NCI-H526 treated with DMSO at 0.1 percent for 48 hours (cell line): ENCODE results near the gene S1PR3.

Source experiments
- DNase-seq: peaks from one replicate; lab custom pipeline; 2025; lab: John Stamatoyannopoulos, UW

S1PR3 gene

DNA sequence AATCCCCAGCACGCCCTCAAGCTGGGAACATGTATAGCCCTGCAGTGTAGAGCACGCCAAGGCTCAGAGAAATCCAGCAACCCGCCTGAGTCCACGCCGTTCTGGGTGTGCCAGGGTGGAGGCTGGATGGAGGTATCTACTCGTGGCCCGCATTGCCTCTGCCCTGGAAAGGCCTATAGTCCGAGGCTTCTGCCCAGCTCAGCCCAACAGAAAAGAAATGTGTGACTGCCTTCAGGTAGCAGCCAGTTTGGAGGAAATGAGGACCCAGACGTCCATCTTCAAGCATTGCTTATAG is 18.2 kb downstream of the S1PR3 start:
- no peak for DNase-seq

DNA sequence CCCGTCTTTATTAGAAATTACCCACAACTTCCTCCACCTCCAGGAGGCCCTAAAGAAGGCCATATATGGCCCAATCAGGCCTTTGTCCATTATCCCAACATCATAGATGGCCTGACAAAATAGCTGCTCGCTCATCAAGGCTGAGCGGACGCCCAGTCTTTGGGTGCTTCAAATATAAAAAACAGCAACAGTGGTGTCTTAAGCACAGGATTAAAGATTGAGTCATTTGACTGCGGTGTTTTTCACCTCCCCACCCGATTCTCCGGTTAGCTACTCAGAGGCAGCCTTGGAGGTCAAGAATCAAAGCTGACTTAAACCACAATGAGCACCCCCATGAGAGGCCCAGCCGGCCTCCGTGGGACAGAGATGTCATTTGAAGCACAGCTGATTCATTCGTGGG is 18.8 kb downstream of the S1PR3 start:
- DNase-seq: no peak

DNA sequence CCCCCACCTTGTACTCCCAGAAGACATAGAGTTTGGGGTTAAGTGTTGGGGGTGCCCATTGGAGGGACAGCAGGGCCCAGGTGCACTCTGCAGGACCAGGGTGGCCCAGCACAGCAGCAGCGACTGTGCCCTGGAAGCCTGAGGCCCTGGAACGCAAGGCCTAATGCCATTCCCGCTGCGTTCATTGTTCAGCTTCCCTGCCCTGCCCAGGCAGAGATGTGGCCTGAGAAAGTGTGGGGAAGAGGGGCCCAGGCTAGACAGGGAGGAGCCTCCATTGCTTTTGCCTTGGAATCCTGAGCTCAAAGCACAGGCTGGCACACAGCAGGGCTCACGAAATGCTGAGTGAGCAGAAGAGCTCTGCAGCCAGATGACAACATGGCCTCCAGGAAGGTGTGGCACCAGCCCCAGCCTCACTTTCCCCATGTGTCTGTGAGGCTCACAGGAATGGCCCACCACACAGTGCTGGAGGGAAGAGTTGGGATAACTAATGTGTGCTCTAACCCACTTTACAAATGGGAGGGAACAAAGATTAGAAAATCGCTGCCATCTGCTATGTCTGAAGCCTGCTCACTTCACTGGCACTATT is 19.4 kb downstream of the S1PR3 start:
- DNase-seq: no peak

DNA sequence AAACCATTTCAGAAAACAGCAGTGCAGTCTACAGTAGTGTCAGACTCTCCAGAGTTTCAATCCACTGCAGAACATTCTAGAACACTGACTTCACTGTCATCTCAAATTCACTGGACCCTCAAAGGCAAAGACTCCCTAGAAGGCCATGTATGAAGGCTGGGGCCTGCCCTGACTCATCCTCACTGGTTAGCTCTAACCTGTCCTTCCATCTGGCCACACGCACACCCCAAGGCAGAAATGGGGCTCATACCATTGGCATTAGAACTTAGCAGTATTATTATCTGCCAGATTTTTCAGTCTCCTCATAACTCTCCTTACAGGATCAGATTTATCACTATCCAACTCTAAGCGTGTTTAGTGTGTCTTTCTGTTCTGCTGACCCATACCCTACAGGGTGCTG is 20.4 kb downstream of the S1PR3 start:
- no peak for DNase-seq

DNA sequence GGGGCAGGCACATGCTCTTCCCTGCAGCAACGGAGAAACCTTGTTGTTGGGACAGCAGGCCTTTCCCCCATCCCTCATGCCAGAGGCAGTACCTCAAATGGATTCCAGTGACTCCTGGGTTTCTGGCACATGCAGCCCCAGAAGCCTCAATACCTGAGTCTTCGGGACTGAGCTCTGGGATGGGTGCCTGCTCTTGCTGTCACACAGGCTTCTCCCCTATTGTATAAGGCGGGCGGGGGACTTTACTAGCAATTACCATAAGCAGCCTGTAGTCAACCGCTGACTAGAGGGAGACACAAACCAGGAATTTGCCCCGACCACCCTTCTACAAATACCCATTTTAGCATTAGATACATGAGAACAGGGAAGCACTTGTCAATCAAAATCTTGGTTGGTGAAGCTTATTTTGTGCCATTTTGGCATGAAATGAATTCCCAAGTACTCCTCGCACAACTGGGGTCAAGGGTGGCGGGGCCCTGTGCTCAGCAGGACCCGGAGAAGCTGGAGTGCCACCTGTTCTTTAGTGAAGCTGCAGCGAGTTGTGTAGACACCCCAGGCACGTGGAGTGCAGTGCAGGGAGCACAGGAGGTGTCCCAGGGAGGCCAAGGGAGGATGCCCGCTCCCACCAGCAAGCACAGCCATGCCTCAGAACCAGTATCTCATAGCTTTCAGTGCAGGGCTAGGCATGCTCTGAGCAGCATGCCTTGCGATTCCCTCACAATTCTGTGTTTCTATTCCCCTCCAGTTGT is 21.2 kb downstream of the S1PR3 start:
- no peak for DNase-seq

DNA sequence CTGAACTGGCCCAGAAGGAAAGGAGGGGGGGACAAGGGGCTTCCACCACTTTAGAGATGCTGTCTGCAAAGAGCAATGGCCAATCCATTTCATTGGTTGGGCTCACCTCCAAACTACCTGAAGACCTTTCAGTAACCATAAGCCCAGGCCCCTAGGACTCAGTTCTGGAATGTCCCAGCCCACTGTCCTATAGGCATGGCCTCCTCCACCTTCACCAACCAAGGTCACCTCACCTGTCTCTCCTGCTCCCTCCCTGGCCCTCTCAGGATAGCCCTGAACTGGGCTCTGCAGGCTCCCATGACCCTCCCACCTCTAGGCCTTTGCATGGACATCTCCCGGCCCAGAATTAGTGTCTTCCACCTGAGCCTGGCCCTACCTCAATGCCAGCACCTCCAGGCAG is 22.4 kb downstream of the S1PR3 start:
- DNase-seq: no peak

DNA sequence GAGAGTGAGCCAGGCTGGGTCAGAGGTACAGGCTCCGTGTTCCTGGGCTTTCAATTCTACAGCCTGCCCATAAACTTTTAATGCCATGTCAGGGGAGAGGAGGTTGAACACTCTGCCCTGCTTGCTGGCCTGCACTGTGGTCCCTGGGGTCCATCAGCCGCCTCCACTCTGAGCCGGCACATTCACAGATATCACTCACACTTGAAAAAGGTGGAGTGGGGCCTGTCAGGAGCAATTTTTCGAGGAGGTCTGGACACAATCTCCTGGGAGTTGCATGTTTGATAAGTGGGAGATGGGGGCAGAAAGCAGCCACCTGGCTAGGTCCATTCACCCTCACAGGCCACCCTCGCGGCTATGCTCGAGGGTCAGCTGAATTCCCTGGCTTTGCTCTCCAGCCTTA is 22.9 kb downstream of the S1PR3 start:
- DNase-seq: no peak

DNA sequence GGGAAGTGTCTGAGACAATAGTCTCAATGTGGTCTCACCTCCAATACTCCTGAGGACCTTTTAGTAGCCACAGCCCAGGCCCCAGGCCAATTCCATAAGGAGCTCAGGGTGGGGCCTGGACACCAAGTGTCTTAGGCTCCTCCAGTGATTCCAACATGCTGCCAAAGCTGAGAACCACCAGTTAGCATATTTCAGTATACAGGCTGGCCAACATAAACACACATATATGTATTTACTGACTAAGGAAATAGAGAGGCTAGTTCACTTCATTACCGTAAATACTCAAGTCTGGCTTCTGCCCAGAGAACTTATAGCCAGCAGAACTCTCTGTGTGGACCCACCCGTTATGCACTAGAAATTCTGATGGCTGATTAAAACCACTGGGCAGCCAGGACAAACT is 24.1 kb downstream of the S1PR3 start:
- DNase-seq: no peak

DNA sequence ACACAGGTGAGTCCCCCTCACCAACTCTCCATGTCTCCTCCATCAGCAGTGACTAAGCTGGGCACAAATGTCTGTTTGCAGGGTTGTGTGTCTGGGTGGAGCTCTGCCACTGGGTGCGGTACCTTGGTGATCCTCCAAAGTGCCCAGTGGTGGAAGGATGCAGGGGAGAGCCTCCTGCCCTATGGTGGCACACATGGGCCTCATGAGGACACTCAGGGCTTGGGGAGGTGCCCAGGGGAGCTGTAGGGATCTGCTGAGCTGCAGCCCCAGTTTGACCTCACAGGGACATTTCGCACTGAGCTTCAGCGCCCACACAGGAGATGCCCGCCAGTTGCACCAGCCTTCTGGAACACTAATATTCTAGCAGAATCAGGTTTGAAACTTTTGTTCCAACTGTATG is 29.5 kb downstream of the S1PR3 start:
- DNase-seq: no peak

DNA sequence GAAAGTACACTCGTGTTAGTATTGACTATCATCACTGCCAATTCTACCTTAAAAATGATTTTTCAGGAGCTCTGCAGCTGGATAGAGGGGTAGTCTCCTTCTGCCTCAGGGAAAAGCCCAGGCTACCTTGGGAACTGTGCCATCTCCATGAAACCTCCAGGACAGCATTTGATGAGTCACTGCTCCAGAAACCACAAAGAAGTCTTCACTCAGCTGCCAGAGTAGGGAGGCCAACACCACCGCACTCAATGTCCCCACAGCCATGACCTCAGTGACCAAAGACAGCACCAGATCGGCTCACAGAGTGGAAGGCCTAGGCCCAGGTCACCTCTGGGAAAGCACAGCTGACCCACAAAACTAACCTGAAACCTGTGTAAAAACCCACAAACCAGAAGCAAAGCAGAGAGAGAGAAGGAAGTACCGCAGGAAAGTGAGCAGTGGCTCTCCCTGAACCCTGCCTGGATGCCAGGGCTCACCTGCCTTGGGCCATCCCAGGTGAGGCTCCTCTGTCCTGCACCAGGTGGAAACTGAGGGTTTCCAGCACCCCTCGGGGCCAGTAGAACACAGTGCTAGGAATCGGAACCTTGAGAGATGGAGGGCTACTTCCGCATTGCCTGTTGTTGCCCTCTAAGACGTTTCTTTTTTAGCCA is 30.0 kb downstream of the S1PR3 start:
- no peak for DNase-seq

DNA sequence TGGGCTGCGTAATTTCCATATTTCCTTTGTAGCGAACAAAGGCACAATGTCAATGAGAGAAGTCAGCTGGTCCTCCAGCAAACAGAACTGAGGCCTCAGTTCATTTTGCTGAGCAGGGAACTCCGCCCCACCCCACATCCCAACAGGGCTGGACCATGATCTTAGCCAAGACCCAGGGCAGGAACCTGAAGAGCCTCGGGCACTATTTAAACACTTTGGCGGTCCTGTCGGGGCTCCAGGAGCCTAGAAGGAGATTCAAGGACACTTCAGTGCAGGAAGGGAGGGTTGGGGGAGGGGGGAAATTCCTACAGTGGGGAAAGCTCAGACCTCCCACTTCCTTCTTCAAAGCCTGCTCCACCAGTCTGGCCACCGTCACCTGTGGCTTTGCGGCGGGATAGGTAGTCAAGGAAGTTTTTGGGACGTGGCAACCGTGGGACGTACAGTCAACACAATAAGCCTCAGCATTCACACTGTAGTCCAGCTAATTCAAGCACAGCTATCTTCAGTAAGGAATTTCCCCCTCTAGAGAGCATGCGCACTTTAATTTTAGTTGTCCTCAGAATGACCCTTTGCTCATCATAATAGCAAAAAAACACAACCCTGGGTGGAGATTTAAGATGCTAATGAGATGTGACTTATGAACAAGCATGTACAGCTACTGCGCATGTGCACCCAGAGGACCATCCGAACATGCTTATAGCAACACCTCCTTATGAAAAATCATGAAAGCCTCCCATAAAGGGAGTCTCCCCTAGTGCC is 30.9 kb downstream of the S1PR3 start:
- DNase-seq: no peak

DNA sequence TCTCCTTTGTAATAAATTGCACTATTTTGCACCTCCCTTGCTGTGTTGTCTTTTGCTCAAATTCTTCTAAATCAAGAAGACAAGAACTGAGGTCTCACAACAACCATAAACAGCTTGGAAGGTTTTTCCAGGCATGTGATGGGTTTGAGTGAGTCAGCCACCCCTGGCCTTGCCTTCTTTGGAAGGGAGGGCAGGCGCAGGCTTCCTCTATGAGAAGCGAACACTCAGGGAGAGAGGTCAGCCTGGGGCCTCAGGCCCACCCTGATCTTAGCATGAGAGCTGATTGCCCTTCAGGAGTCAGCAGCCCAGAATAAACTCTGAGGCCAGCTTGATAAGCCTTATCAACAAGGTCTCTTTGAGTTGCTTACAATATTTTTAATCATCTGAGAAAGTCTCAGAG is 31.6 kb downstream of the S1PR3 start:
- no peak for DNase-seq

DNA sequence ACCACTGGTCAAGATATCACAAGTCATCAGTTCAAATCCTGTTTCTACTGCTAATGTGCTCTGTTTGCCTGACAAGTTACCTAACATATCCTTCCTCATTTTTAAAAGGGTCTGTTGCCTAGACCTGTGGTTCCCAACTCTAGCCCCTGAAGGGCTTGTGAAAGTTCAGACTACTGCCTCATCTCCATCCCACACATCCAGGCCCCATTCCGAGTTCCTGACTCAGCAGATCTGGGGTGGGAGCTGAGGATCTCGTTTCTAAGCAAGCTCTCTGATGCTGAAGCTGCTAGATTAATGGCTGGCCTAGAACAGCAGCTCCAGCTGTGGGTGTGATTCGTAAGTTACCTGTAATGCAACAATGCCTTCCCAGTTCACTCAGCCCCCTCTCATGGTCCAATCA is 32.5 kb downstream of the S1PR3 start:
- DNase-seq: no peak

DNA sequence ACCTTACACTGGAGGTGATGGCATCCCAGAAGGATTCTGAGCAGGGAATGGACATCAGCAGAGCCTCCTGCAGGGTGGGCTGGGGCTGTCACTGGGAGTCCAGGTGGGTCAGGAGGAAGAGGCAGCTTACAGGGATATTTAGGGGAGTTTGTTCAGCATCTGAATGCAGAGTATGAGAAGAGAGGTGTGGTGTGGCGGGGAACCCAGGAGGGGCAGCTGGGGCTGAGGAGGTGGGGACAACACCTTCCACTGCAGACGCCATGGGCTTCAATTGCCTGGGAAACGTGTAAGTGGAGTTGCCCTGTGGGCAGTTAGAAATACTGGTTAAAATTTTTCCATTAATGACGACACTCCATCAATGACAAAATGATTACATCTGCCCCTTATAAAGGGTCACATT is 33.5 kb downstream of the S1PR3 start:
- DNase-seq: no peak

DNA sequence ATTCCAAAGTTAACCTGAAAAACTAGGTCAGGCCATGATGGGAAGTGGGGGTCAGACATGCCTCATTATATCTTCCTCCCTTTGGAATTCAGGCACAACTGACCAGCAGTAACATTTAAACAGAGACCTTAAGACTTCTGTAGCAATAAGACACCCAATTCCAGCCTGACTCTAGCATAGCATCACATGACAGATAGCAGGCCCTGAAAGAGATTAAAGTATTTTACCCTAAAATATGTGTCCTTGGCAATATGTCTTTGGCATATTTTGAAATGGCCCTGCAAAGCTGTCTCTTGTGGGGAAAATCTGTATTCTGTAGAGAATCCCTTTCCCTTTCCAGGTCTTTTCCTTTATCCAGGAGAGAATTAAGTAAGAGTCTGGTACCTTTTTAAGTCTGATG is 34.3 kb downstream of the S1PR3 start:
- no peak for DNase-seq

DNA sequence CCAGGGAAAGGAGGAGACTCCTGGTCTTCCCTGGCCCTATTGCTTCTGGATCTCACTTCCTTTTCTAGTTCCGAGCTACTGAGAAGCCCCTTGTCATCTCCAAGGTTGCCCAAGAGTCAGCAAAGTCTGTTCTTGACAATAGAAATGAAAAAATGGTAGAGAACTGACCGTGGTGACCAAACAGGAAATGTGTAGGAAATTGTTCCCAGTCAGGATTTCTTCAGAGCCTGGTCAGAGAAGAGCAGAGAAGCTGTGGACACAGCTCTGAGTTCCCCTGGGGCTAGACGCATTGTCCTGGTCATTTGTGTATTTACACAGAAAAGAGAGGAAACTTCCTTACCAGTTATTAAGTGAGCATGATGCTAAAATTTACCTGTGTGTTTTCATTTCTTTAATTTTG is 35.6 kb downstream of the S1PR3 start:
- no peak for DNase-seq

DNA sequence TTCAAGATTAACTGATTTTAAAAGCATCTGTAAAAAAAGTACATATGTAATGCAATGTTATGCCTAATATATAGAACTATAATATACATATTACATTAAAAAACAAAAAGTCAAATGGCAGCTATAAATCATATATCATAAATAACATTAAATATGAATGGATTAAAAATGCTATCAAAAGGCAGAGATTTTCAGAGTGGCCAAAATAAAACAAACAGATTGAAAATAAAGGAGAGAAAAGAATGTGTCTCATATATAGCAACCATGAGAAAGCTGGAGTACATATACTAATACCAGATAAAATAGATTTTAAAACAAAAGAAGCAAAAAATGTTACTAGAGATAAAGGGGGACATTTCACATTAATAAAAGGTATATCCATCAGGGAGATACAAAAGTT is 38.5 kb downstream of the S1PR3 start:
- no peak for DNase-seq

DNA sequence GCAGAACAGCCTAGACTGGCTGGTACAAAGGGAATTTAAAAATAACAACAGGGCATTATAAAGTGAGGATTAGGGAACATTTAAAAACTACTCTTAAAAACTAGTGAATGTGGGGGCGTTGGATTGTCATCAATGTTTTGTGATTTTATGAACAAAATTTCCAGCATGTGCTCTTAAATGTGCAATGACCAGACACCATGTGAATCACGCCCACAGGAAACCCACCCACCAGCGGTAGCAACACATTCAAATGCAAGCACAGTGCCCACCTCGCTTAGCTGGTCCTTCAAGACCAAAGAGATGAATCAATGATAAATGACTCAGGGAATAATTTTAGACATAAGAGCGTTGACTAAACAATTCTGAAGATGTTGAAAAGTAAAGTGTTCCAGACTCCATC is 40.9 kb downstream of the S1PR3 start:
- DNase-seq: no peak

DNA sequence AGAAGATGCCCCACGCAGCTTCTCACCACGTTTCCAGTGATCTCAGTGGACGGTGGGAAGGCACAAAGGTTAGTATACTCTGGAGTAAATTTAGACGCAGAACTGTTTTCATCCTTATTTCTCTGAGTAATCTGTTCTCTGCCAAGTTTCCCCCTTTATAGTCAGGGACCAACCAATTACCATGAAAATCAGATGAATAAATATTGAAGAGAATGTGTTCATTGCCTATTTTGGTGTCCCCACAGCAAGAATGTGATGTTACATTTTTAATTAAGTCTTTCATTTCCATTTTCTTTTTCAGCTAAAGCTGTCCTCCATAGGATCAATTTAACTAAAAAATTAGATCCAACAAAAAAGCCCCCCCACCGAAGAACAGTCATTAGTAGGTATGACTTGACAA is 41.4 kb downstream of the S1PR3 start:
- no peak for DNase-seq

DNA sequence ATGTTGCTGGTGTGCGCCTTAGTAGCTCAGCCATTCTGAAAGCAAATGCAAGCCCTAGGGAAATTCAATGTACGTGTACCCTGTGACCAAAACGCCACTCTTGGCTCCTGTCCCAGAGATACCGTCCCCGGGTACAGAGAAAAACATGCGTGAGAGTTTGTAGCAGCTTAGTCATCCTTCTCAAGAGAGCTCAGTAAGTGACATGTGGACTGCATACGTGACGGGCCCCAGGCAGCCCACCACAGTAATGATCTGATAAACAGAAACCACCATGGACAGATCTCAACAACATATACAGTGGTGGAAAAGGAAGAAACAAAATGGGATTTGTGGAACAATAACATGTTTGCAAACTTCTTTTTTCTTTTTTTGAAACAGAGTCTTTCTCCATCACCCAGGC is 45.1 kb downstream of the S1PR3 start:
- DNase-seq: no peak

DNA sequence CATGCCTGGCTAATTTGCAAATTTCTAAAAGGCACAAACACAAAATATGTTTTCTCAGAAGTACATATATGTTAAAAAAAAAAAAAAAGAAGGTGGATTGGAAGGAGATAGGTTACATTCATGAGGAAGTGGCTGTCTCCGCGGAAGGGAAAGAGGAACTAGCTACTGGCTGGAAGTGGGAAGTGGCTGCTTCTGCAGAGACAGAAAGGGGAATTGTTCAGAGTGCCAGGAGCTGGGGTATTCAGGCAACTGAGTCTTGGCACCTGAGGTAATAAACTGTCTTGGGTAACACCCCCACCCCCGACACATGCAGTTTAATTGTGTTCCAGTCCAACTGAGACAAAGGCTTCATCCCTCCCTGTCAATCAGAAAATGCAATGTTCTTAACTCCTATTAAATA is 45.6 kb downstream of the S1PR3 start:
- no peak for DNase-seq

DNA sequence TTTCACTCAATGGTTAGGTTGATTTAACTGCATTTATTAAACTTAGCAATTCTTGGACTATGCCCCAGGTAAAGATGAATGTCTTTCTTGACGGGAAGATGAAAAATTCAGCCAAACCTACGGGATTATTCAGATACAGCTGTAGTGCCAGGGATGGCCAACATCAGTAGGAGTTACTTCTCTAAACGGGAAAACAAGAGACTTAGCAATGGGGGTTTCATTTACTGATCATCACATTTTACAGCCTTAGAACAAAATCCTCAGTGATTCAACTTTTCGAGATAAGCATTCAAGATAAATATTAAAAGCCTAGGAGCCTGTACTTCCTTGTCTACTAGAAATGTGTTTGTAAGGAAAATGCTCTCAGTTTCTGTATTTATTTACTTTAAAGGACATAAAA is 46.1 kb downstream of the S1PR3 start:
- no peak for DNase-seq

DNA sequence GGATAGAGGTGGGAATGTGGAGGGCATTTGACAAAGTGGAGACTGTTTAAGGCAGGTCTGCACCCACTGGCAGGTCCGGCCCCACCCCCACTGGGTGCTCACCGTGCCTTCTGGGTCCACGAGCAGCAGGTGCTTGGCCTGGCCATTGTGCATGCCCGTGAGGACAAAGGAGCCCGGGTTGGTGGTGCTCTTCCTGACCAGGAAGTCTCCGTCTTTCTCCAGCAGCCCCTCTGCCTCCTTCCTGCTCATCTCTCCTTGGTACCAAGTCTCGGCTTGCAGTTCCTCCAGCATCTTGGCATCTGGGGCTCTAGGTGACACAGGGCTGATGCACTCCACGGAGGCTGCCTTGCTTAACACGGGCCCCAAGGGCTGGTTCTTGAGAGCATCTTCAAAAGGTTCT is 46.6 kb downstream of the S1PR3 start:
- DNase-seq: no peak
